ENCODE results near the gene PCNX3. TPM values are rescaled to one million over a fixed set of nuclear protein-coding genes. Genes with fewer than 3 reads are reported as not detected.
"Not testable (repeated sequence)": the region's sequence is repeated elsewhere in the genome, so short reads cannot be mapped to it uniquely, and the experiment has no call there.

PCNX3 gene
- total RNA-seq, 4 donors from 2014 or later = 60.2 to 106 (median 81.3) TPM

- Histone ChIP-seq H3K4me3 (no peak overlapping the region), H3K4me1 (no peaks in the 10 kb centered on the region), H3K9me3 (no peaks in the 10 kb centered on the region), H3K27me3 (no peaks in the 10 kb centered on the region), H3K27ac (no peak overlapping the region), H3K36me3 (no peaks in the 10 kb centered on the region)
- TF ChIP-seq CTCF (IDR thresholded peaks at IDR 0.05) = peak in 1 of 6 experiments; percentile 33
- no peak for TF ChIP-seq POLR2A (IDR thresholded peaks at IDR 0.05)
- DNase-seq = no peak
Observed at GRCh38 chr11:65672180-65672860, 56.7 kb downstream of the PCNX3 start.

- Histone ChIP-seq H3K27me3 (no peaks in the 10 kb centered on the region), H3K27ac (no peak overlapping the region), H3K4me3 (no peak overlapping the region), H3K4me1 (no peaks in the 10 kb centered on the region), H3K9me3 (no peaks in the 10 kb centered on the region), H3K36me3 (no peaks in the 10 kb centered on the region)
- DNase-seq = no peak
- TF ChIP-seq CTCF (IDR thresholded peaks at IDR 0.05) (no peak), POLR2A (IDR thresholded peaks at IDR 0.05) (no peak)
Observed at GRCh38 chr11:65672982-65673381, 57.4 kb downstream of the PCNX3 start.

- Histone ChIP-seq H3K4me3 (no peak overlapping the region), H3K9me3 (no peaks in the 10 kb centered on the region), H3K4me1 (no peaks in the 10 kb centered on the region), H3K27ac (no peak overlapping the region), H3K27me3 (no peaks in the 10 kb centered on the region), H3K36me3 (no peaks in the 10 kb centered on the region)
- no peak for DNase-seq
- TF ChIP-seq CTCF (IDR thresholded peaks at IDR 0.05) (no peak), POLR2A (IDR thresholded peaks at IDR 0.05) (no peak)
Observed at GRCh38 chr11:65680192-65680743, 64.7 kb downstream of the PCNX3 start.

- not testable (repeated sequence) for H3K27ac ChIP-seq, H3K36me3 ChIP-seq, DNase-seq, H3K4me1 ChIP-seq, H3K9me3 ChIP-seq, H3K27me3 ChIP-seq, H3K4me3 ChIP-seq
Observed at GRCh38 chr11:65683480-65683879, 67.9 kb downstream of the PCNX3 start.

GRCh38 chr11:65685981-65686380, 70.4 kb downstream of the PCNX3 start:
- Histone ChIP-seq H3K27me3 (no peaks in the 10 kb centered on the region), H3K27ac (no peak overlapping the region), H3K4me1 (no peaks in the 10 kb centered on the region), H3K9me3 (no peaks in the 10 kb centered on the region), H3K4me3 (no peak overlapping the region), H3K36me3 (no peaks in the 10 kb centered on the region)
- no peak for DNase-seq
- no peak for TF ChIP-seq CTCF (IDR thresholded peaks at IDR 0.05)
- TF ChIP-seq POLR2A (IDR thresholded peaks at IDR 0.05) = no peak

Small RNA genes within 50 kb of the gene (small RNA-seq; reads per million reads assigned to genes)
- gene MIR4489 (0 reads per million in 2 donors), gene MIR4690 (0 reads per million in 2 donors)

Other genes with a start within 250 kb of the PCNX3 start
- gene SLC25A45, start 233.1 kb upstream of the PCNX3 start, total RNA-seq = 10 to 100 TPM; 23.3 to 50.6 (median 40.2) TPM
- gene FRMD8, start 229.1 kb upstream of the PCNX3 start, total RNA-seq = 100 to 1,000 TPM in 2 of 4 donors, 10 to 100 TPM in 2; 51.2 to 115 (median 102) TPM
- gene NEAT1, start 193.0 kb upstream of the PCNX3 start, total RNA-seq = 1,000 to 10,000 TPM in 2 of 4 donors, 100 to 1,000 TPM in 2; 705 to 1,411 (median 1,064) TPM
- gene MALAT1, start 116.7 kb upstream of the PCNX3 start, total RNA-seq = over 10,000 TPM; 10,683 to 28,425 (median 19,356) TPM
- 10 to 100 TPM; 73.4 to 88.1 (median 79.0) TPM for gene SCYL1, start 90.7 kb upstream of the PCNX3 start, total RNA-seq
- gene LTBP3, start 57.4 kb upstream of the PCNX3 start, total RNA-seq = 100 to 1,000 TPM in 1 of 4 donors, 10 to 100 TPM in 3; 42.0 to 150 (median 88.3) TPM
- gene ZNRD2, start 45.3 kb upstream of the PCNX3 start, total RNA-seq = 10 to 100 TPM; 16.5 to 25.7 (median 25.4) TPM
- 10 to 100 TPM; 30.8 to 44.6 (median 32.4) TPM for gene FAM89B, start 43.2 kb upstream of the PCNX3 start, total RNA-seq
- 100 to 1,000 TPM in 3 of 4 donors, 10 to 100 TPM in 1; 65.2 to 163 (median 121) TPM for gene EHBP1L1, start 39.7 kb upstream of the PCNX3 start, total RNA-seq
- 1 to 10 TPM in 3 of 4 donors, not detected in 1; 1.5 to 3.5 (median 2.5) TPM for gene KCNK7, start 20.0 kb upstream of the PCNX3 start, total RNA-seq
- 100 to 1,000 TPM; 106 to 209 (median 150) TPM for gene MAP3K11, start 1.6 kb upstream of the PCNX3 start, total RNA-seq
- 10 to 100 TPM; 18.0 to 48.7 (median 24.7) TPM for gene SIPA1, start 22.3 kb downstream of the PCNX3 start, total RNA-seq
- 10 to 100 TPM; 46.6 to 86.9 (median 59.7) TPM for gene RELA, start 47.1 kb downstream of the PCNX3 start, total RNA-seq
- 100 to 1,000 TPM in 1 of 4 donors, 10 to 100 TPM in 3; 55.9 to 137 (median 80.3) TPM for gene KAT5, start 96.5 kb downstream of the PCNX3 start, total RNA-seq
- 10 to 100 TPM; 27.2 to 98.2 (median 35.4) TPM for gene RNASEH2C, start 105.0 kb downstream of the PCNX3 start, total RNA-seq
- 10 to 100 TPM; 14.9 to 35.8 (median 35.0) TPM for gene AP5B1, start 165.2 kb downstream of the PCNX3 start, total RNA-seq
- gene OVOL1, start 171.3 kb downstream of the PCNX3 start, total RNA-seq = 10 to 100 TPM; 14.9 to 33.2 (median 29.8) TPM
- gene SNX32, start 218.2 kb downstream of the PCNX3 start, total RNA-seq = 1 to 10 TPM in 3 of 4 donors, not detected in 1; 1.7 to 6.7 (median 6.4) TPM
- 1,000 to 10,000 TPM in 3 of 4 donors, 100 to 1,000 TPM in 1; 961 to 2,313 (median 1,456) TPM for gene CFL1, start 242.4 kb downstream of the PCNX3 start, total RNA-seq
- 100 to 1,000 TPM in 1 of 4 donors, 10 to 100 TPM in 3; 68.3 to 101 (median 78.9) TPM for gene MUS81, start 244.7 kb downstream of the PCNX3 start, total RNA-seq

Measured in Peyer's patch (tissue), 4 donors.